Choroid plexus epithelial cell (primary cell): ENCODE data around the gene PPP6R2.
"Not testable (repeated sequence)": the region's sequence is repeated elsewhere in the genome, so short reads cannot be mapped to it uniquely, and the experiment has no call there.

Source experiments
- DNase-seq: peaks from one replicate; pipeline ENCODE4 v3.0.0-alpha.2; 2010; ENCODE audit warnings: low read depth
- H3K4me3 ChIP-seq: 2 replicates; pipeline ENCODE4 v1.5.1; 2011; ENCODE audit warnings: low read depth, mild to moderate bottlenecking, control low read depth, low read length, moderate library complexity
- TF ChIP-seq, protein P1 (sequence below): conservative IDR thresholded peaks from 2 replicates; pipeline ENCODE4 v1.5.1; 2011; ENCODE audit warnings: low read depth, mild to moderate bottlenecking, control low read depth, inconsistent platforms, low read length, moderate library complexity

Gene PPP6R2

DNA sequence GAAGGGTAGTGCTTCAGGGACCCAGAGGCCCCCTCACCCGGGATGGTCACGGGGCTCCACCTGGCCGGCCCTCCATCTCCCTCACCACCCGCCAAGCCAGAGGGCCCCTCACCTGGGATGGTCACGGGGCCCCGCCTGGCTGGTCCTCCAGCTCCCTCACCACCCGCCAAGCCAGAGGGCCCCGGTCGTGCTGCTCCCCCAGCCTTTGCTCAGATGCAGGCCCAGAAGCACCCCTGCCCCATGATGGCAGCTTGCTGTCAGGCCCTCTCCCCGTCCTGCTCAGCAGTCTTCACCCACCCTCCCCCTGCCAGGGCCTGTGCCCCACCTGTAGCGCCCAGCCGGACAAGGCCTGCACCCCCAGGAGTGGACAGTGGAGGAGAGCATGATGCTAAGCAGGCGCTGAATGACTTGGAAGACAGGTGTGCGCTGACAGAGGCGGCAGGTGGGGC, 23.6 kb upstream of the PPP6R2 start:
- TF ChIP-seq, protein P1, sequence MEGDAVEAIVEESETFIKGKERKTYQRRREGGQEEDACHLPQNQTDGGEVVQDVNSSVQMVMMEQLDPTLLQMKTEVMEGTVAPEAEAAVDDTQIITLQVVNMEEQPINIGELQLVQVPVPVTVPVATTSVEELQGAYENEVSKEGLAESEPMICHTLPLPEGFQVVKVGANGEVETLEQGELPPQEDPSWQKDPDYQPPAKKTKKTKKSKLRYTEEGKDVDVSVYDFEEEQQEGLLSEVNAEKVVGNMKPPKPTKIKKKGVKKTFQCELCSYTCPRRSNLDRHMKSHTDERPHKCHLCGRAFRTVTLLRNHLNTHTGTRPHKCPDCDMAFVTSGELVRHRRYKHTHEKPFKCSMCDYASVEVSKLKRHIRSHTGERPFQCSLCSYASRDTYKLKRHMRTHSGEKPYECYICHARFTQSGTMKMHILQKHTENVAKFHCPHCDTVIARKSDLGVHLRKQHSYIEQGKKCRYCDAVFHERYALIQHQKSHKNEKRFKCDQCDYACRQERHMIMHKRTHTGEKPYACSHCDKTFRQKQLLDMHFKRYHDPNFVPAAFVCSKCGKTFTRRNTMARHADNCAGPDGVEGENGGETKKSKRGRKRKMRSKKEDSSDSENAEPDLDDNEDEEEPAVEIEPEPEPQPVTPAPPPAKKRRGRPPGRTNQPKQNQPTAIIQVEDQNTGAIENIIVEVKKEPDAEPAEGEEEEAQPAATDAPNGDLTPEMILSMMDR, result no peak
- H3K4me3 ChIP-seq, result no peak overlapping the region
- no peak for DNase-seq

DNA sequence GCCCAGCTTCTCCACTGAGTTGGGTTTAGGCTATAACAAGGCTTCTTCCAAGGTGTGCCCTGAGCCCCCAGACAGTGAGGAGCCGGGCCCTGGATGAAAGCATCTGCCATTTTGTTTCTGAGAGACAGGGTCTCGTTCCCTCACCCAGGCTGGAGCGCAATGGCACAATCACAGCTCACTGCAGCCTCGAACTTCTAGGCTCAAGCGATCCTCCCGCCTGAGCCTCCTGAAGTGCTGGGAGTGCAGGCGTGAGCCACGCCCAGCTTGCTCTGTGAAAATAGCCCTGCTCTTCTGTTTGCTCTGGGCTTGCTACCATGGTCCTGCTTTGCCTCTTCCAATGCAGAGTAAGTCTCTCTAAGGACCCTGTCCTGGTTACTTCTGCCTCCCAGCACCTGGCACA, 23.0 kb upstream of the PPP6R2 start:
- TF ChIP-seq, protein P1, result no peak
- DNase-seq, result no peak
- H3K4me3 ChIP-seq, result no peak overlapping the region

DNA sequence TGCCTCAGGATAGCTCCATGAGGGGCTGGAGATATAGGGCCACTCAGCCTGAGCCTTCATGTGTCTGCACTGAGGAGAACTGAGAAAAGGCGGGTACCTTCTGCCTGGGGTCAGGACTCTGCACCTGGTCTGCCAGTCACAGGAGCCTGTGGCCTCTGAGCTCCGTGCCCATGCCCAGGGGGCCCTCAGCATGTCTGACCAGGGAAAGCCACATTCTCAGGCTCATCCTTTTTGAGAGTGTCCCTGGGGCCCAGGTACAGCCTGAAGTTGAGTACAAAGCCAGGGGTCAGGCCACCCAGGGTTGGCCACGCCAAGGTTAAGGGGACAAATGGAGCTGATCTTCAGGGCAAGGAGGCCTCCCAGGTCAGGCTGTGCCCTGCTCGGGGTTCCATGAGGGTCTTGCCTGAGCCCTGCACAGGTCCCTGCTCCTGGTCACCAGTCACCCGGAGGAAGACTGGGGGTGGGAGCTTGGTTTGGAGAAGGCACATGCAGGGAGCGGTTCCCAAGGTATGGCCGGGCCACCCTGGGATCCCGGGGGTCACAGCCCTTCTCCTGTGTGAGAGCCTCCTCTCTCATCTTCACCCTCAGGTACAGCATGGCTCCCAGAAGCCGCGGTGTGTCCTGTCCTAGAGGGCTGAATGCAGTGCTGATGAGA, 22.3 kb upstream of the PPP6R2 start:
- TF ChIP-seq, protein P1, result no peak
- no peak for DNase-seq
- no peak overlapping the region for H3K4me3 ChIP-seq

DNA sequence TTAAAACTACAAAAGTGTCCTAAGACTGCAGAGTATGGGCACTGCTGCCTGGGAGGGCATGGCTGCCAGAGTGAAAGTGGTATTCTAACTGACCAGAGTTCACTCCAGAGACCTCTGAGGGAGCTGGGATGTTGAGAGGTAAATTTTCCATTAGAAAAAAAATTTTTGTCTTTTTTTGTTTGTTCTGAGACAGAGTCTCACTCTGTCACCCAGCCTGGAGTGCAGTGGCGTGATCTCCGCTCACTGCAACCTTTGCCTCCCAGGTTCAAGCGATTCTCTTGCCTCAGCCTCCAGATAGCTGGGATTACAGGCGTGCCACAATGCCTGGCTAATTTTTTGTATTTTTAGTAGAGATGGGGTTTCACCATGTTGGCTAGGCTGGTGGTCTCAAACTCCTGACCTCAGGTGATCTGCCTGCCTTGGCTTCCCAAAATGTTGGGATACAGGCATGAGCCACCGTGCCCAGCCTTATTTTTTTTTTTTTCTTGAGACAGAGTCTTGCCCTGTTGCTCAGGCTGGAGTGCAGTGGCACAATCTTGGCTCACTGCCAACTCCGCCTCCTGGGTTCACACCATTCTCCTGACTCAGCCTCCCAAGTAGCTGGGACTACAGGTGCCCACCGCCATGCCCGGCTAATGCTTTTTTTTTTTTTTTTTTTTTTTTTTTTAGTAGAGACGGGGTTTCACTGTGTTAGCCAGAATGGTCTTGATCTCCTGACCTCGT, 20.6 kb upstream of the PPP6R2 start:
- not testable (repeated sequence) for DNase-seq, H3K4me3 ChIP-seq

DNA sequence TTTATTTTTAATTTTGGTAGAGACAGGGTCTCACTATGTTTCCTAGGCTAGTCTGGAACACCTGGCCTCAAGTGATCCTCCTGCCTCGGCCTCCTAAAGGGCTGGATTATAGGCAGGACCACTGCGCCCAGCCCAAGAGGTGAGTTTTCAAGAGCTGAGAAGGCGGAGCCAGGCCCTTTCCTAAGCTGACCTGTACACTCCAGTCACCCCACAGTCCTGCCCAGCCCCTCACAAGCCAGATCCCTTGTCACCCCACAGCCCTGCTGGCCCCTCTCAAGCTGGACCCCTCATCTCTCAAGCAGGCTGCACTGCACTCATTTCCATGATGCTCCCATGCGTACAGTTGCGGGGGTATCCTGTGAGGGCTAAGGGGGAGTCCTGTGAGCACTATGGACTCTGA, 19.2 kb upstream of the PPP6R2 start:
- DNase-seq, result no peak
- TF ChIP-seq, protein P1, result no peak
- H3K4me3 ChIP-seq, result no peak overlapping the region

DNA sequence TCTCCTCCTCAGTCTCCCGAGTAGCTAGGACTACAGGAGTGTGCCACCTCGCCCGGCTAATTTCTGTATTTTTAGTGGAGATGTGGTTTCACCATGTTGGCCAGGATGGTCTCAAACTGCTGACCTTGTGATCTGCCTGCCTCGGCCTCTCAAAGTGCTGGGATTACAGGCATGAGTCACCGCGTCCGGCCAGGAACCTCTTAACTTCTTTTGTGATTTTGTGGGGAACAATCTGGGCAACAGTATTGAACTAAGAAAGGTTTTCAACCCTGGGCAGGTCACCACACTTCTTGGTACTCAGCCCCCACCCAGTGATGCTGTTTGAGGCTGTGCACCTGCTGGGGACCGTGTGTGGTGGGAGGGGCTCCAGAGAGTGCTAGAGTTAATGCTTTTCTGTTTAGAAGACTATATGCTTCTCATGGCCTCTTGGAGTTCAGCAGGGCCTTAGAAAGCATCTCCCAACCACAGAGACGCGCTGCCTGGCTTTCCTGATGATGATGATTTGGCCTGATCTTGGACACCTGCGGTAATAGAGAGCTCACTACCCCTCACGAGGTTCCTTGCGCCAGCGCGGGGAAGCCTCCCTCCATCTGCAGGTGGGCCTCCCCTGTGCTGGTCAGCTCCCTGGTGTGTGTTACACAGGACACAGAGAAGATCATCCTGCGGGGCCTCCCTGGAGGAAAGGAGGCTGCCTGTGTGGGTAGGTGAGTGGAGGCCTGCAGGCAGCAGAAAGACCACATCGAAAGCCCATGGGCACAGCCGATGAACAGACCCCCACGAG, 17.5 kb upstream of the PPP6R2 start:
- TF ChIP-seq, protein P1, result no peak
- DNase-seq, result no peak
- H3K4me3 ChIP-seq, result peak overlapping the region; percentile 68

DNA sequence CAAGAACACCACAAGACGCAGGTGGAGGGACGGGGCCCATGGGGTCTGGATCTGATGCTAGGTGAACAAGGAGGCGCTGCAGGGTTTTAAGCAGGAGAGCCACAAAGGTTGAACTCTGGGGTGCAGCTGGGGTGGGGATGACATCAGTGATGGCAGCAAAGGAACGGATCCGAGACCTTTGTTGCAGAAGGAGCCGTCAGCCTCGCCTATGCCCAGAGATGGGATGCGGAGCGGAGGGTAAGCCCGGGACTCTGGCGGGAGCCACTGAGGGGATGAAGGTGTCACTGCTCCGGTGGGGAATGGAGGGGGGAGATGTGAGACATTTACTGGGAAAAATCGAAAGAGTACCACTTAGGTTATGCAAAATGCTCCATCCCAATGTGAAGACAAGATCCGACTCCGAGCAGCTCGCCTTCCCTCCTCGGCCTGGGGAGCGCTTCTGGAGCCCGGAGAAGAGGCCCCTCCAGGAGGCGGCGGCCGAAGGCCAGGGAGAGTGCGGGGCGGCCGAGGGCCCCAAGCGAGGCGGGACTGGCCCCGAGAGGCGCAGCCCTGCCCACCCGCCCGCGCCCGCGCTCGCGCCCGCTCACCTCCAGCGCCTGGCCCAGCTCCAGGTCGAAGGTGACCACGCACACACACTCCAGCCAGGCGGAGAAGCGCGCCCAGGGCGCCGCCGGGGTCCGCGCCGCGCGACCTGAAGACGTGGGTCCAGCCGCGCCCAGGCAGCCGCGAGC, 16.7 kb upstream of the PPP6R2 start:
- peak overlapping the region; percentile 68 for H3K4me3 ChIP-seq
- TF ChIP-seq, protein P1, result no peak
- no peak for DNase-seq
